K562 (cell line): ENCODE data around the gene IRGQ. TPM values are rescaled to one million over a fixed set of nuclear protein-coding genes. Genes with fewer than 3 reads are reported as not detected.
A peak's percentile ranks its signal among the peaks of the same experiment; 100 is the strongest.

Source experiments
- ARID2 ChIP-seq: fragments of 450-650 bp; IDR thresholded peaks from 2 replicates; pipeline ENCODE4 v1.6.1; 2017; ENCODE audit warnings: antibody characterized with exemption, mild to moderate bottlenecking
- ATF3 ChIP-seq, 2 experiments: fragments of 450-650 bp in 1 of 2; sonication (generic) in 1 of 2; formaldehyde crosslinking in 1 of 2; IDR thresholded peaks in 1 of 2; conservative IDR thresholded peaks in 1 of 2; 2 replicates each; pipeline versions ENCODE4 v1.6.1 to v1.8.1; 2016 to 2023; ENCODE audit warnings: mild to moderate bottlenecking in 2 of 2, moderate library complexity in 2 of 2, inconsistent platforms in 1 of 2, missing genetic modification reagents in 1 of 2
- CREB3L1 ChIP-seq: fragments of 450-650 bp; IDR thresholded peaks from 2 replicates; pipeline ENCODE4 v1.6.1; 2014; ENCODE audit warnings: low read depth, mild to moderate bottlenecking, moderate library complexity, borderline replicate concordance
- EP300 ChIP-seq: IDR thresholded peaks from 2 replicates; pipeline ENCODE4 v1.6.1; 2012; ENCODE audit warnings: low read length, improper control_type of control experiment
- FOXJ3 ChIP-seq: sonication (generic); formaldehyde crosslinking; IDR thresholded peaks from 2 replicates; pipeline ENCODE4 v1.4.0; 2020; ENCODE audit warnings: mild to moderate bottlenecking, missing genetic modification reagents
- HMG20A ChIP-seq: fragments of 450-650 bp; formaldehyde crosslinking; conservative IDR thresholded peaks from 2 replicates; pipeline ENCODE4 v1.4.0; 2020; ENCODE audit warnings: mild to moderate bottlenecking, mixed read lengths
- ILK ChIP-seq: fragments of 450-650 bp; IDR thresholded peaks from 2 replicates; pipeline ENCODE4 v1.6.1; 2016; ENCODE audit warnings: missing genetic modification characterization, low read depth, mild to moderate bottlenecking, missing compliant biosample characterization, moderate library complexity, borderline replicate concordance
- JUND ChIP-seq, 2 experiments: IDR thresholded peaks; 2 replicates in 1 of 2; 3 replicates in 1 of 2; pipeline ENCODE4 v1.6.1; 2011; ENCODE audit warnings: borderline replicate concordance in 2 of 2, low read depth in 2 of 2, low read length in 2 of 2, improper control_type of control experiment in 1 of 2, missing biosample characterization in 1 of 2, missing genetic modification characterization in 1 of 2, missing genetic modification reagents in 1 of 2
- KDM4B ChIP-seq, 2 experiments: fragments of 450-650 bp in 1 of 2; sonication (generic) in 1 of 2; IDR thresholded peaks; 2 replicates each; pipeline ENCODE4 v1.6.1; 2016 to 2017; ENCODE audit warnings: borderline replicate concordance in 2 of 2, antibody characterized with exemption in 1 of 2, low read depth in 1 of 2, mild to moderate bottlenecking in 1 of 2
- MCM7 ChIP-seq, 2 experiments: fragments of 450-650 bp; IDR thresholded peaks; 2 replicates each; pipeline ENCODE4 v1.6.1; 2016 to 2018
- NCOA6 ChIP-seq: fragments of 450-650 bp; IDR thresholded peaks from 2 replicates; pipeline ENCODE4 v1.6.1; 2017; ENCODE audit warnings: mild to moderate bottlenecking
- PHTF2 ChIP-seq: fragments of 250-450 bp; sonication (Bioruptor Pico); IDR thresholded peaks from 2 replicates; pipeline ENCODE4 v1.5.0; 2021; ENCODE audit warnings: mild to moderate bottlenecking
- PRPF4 ChIP-seq: fragments of 200-400 bp; formaldehyde crosslinking; IDR thresholded peaks from one replicate; pipeline ENCODE4 v1.6.1; 2017; ENCODE audit warnings: low read length, low read depth, mild to moderate bottlenecking; ENCODE audit not compliant: insufficient read depth, poor library complexity, severe bottlenecking
- RBBP5 ChIP-seq: fragments of 200-600 bp; sonication (generic); IDR thresholded peaks from 2 replicates; pipeline ENCODE4 v1.6.1; 2012; ENCODE audit warnings: borderline replicate concordance, mild to moderate bottlenecking, low read length, control low read depth, inconsistent platforms; ENCODE audit not compliant: insufficient read depth, poor library complexity, severe bottlenecking
- RBM34 ChIP-seq: fragments of 200-400 bp; formaldehyde crosslinking; IDR thresholded peaks from 2 replicates; pipeline ENCODE4 v1.6.1; 2018; ENCODE audit warnings: low read length, borderline replicate concordance; ENCODE audit not compliant: insufficient read depth
- SREBF2 ChIP-seq: sonication (generic); formaldehyde crosslinking; IDR thresholded peaks from 2 replicates; pipeline ENCODE4 v1.4.0; 2020; ENCODE audit warnings: mild to moderate bottlenecking, missing genetic modification reagents
- SRSF3 ChIP-seq: fragments of 200-400 bp; formaldehyde crosslinking; IDR thresholded peaks from 2 replicates; pipeline ENCODE4 v1.6.1; 2016; ENCODE audit warnings: mild to moderate bottlenecking, low read length, moderate library complexity; ENCODE audit not compliant: insufficient read depth
- TAF7 ChIP-seq: fragments of 450-650 bp; IDR thresholded peaks from 2 replicates; pipeline ENCODE4 v1.6.1; 2016; ENCODE audit warnings: missing genetic modification characterization, missing compliant biosample characterization
- TBL1XR1 ChIP-seq, 2 experiments: IDR thresholded peaks; 2 replicates each; pipeline ENCODE4 v1.6.1; 2012; ENCODE audit warnings: improper control_type of control experiment in 2 of 2, low read length in 2 of 2, mild to moderate bottlenecking in 1 of 2
- ZBTB26 ChIP-seq: fragments of 450-650 bp; formaldehyde crosslinking; IDR thresholded peaks from 2 replicates; pipeline ENCODE4 v1.4.0; 2022; ENCODE audit warnings: missing genetic modification characterization
- ZFP30 ChIP-seq: fragments of 250-450 bp; sonication (Bioruptor Pico); IDR thresholded peaks from 2 replicates; pipeline ENCODE4 v1.8.0; 2022; ENCODE audit warnings: moderate library complexity, mild to moderate bottlenecking, inconsistent platforms, borderline replicate concordance
- ZNF140 ChIP-seq: fragments of 250-450 bp; sonication (Bioruptor Pico); IDR thresholded peaks from 2 replicates; pipeline ENCODE4 v1.8.0; 2021; ENCODE audit warnings: moderate library complexity, mild to moderate bottlenecking, inconsistent platforms
- ZNF165 ChIP-seq: fragments of 250-450 bp; sonication (Bioruptor Pico); IDR thresholded peaks from 2 replicates; pipeline ENCODE4 v1.4.0; 2020; ENCODE audit warnings: borderline replicate concordance
- ZNF584 ChIP-seq: fragments of 200-800 bp; sonication (Bioruptor generic); IDR thresholded peaks from 2 replicates; pipeline ENCODE4 v1.6.1; 2016; ENCODE audit warnings: low read depth, mild to moderate bottlenecking, missing genetic modification characterization, missing compliant biosample characterization
- polyA plus RNA-seq, 8 experiments: library from polyadenylated mRNA; depleted of rRNA in 4 of 8; stranded (reverse) in 5 of 8; unstranded in 3 of 8; fragments of >200 nt; fragmentation: Nextera tagmentation in 2 of 8; fragmentation: Illumina TruSeq in 1 of 8; extraction: Ambion mirVana in 2 of 8; extraction: Trizol in 1 of 8; gene quantifications; 2 replicates each; pipeline versions ENCODE4 v1.2.1 to v1.2.3, GENCODE V29; 2011 to 2014; ENCODE audit warnings: inconsistent platforms in 1 of 8, missing spikeins in 1 of 8
- total RNA-seq, 7 experiments: library from RNA; depleted of rRNA in 6 of 7; stranded (reverse); fragments of >200 nt in 6 of 7; fragmentation: Illumina TruSeq in 2 of 7; extraction: Trizol in 2 of 7; gene quantifications; 2 replicates each; pipeline versions ENCODE4 v1.2.1 to v1.2.3, GENCODE V29; 2011 to 2021; ENCODE audit warnings: low replicate concordance in 1 of 7

The IRGQ gene
- total and polyA plus RNA-seq, 9 of the 15 experiments (the other 6 are each of a cell fraction or from before 2014, with no cell fraction given): 3.5 to 19.2 (median 7.9) TPM

DNA sequence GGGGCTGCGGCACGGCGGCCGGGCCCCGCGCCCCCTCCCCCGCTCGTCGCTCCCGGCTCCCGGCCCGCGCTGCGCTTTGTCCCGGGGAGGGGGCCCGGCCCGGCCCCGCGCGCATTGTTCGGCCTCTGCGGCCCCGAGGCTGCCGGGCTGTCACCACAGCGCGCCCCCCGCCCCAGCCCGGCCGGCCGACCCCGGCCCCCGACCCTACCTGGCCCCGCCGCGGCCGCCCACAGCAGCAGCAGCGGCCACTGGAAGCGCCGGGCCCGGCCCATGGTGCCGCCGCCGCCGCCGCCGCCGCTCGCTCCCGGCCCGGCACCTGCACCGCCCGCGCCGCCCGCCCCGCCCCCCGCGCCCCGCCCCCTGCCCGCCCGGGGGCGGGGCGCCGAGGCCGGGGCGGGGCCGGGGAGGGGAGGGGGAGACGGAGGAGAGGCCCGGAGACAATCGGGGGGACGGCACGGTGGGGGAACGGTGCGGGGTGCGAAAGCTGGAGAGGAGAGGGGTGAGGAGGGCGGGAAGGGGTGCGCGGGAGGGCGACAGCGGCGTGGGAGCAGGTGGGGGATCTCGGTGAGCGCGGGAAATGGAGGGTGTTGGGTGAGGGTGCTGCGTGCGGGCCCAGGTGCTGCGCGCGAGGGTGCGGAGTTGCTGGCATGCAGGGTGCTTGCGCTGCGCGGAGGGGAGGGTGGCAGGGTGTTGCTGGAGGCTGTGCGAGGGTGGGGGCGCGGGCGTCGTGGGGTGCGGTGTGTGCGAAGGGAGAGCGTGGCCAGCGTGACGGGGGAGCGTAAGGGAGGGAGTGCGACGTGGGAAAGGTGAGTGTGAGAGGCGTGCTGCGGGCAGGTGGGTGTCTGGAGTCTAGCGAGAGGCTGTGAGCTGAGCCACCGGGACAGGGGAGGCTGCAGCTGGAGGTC lies 43.8 kb upstream of the IRGQ start, which contains the start of gene CADM4 (continued):
- TF ChIP-seq CREB3L1 (no peak), TAF7 (tag) (no peak), ZNF165 (CRISPR knock-in tag) (no peak), EP300 (no peak), SRSF3 (no peak), MCM7 (IDR thresholded peaks at IDR 0.05) (no peak), ZBTB26 (CRISPR knock-in tag) (peak; percentile 62; the same call in 1 of the 2 replicates), HMG20A (no peak), PHTF2 (CRISPR knock-in tag) (no peak), ATF3 (IDR thresholded peaks at IDR 0.05) (no peak), ATF3 (CRISPR knock-in tag; conservative IDR thresholded peaks at IDR 0.05) (no peak), FOXJ3 (no peak), KDM4B (IDR thresholded peaks at IDR 0.05; ENCODE audit: borderline replicate concordance in 2 of 2, low read depth in 1 of 2) (no peak), TBL1XR1 (IDR thresholded peaks at IDR 0.05; ENCODE audit: low read length in 2 of 2) (no peak), PRPF4 (no peak), ZNF584 (CRISPR knock-in tag) (no peak), ZNF140 (CRISPR knock-in tag) (no peak), RBBP5 (no peak), ILK (tag) (no peak), SREBF2 (CRISPR knock-in tag) (no peak), ZFP30 (no peak), RBM34 (no peak), NCOA6 (no peak), ARID2 (no peak), JUND (IDR thresholded peaks at IDR 0.05; ENCODE audit: borderline replicate concordance, low read depth, low read length) (no peak), JUND (tag; IDR thresholded peaks at IDR 0.05; ENCODE audit: borderline replicate concordance, low read depth, low read length) (no peak)
